WTC11 (cell line): Measurements from ENCODE around the gene PCSK7. TPM values are rescaled to one million over a fixed set of nuclear protein-coding genes. Genes with fewer than 3 reads are reported as not detected.
"Not testable (repeated sequence)": the region's sequence is repeated elsewhere in the genome, so short reads cannot be mapped to it uniquely, and the experiment has no call there.

ENCODE experiments used
- ATAC-seq: fragments of 200-7000 bp; cut with Tn5 transposase; 2 replicates; pipeline ENCODE4 v1.10.0; 2021; ENCODE audit warnings: mild to moderate bottlenecking, moderate library complexity
- CTCF ChIA-PET: fragments of 300-600 bp; sonication (Branson Sonifier 250); formaldehyde crosslinking; loops from one replicate; lab custom pipeline; 2021; ENCODE audit warnings: antibody characterized with exemption; lab: Charles Lee
- POLR2A ChIA-PET: fragments of 350-600 bp; sonication (Branson Sonifier 250); formaldehyde crosslinking; loops from one replicate; lab custom pipeline; 2021; ENCODE audit warnings: antibody characterized with exemption; lab: Charles Lee
- DNase-seq: peaks from one replicate; pipeline ENCODE4 v3.0.0; 2021; ENCODE audit warnings: low spot score
- H3K27ac Mint-ChIP-seq: 2 replicates; pipeline ENCODE4 v1.8.0; 2021; ENCODE audit warnings: mixed read lengths
- H3K27me3 Mint-ChIP-seq: 2 replicates; pipeline ENCODE4 v1.8.0; 2021; ENCODE audit warnings: low read depth, mild to moderate bottlenecking, moderate library complexity, mixed read lengths
- H3K36me3 Mint-ChIP-seq: 2 replicates; pipeline ENCODE4 v1.8.0; 2021; ENCODE audit warnings: mixed read lengths
- H3K4me1 Mint-ChIP-seq: 2 replicates; pipeline ENCODE4 v1.8.0; 2022; ENCODE audit warnings: mixed read lengths
- H3K4me3 Mint-ChIP-seq: 2 replicates; pipeline ENCODE4 v1.8.0; 2021; ENCODE audit warnings: mild to moderate bottlenecking, moderate library complexity, mixed read lengths
- H3K9me3 Mint-ChIP-seq: 2 replicates; pipeline ENCODE4 v1.8.0; 2021; ENCODE audit warnings: mixed read lengths
- FOXJ3 ChIP-seq: sonication (generic); formaldehyde crosslinking; IDR thresholded peaks from 2 replicates; pipeline ENCODE4 v1.9.0; 2021; ENCODE audit warnings: missing genetic modification reagents, mild to moderate bottlenecking, borderline replicate concordance
- HMGA2 ChIP-seq: fragments of 250-450 bp; sonication (Bioruptor Pico); IDR thresholded peaks from 2 replicates; pipeline ENCODE4 v1.4.0; 2021; ENCODE audit warnings: mild to moderate bottlenecking, moderate library complexity
- NR1H2 ChIP-seq: sonication (generic); formaldehyde crosslinking; IDR thresholded peaks from 2 replicates; pipeline ENCODE4 v1.9.0; 2021; ENCODE audit warnings: mild to moderate bottlenecking, moderate library complexity, missing genetic modification reagents
- PRRX2 ChIP-seq: fragments of 250-450 bp; sonication (Bioruptor Pico); IDR thresholded peaks from 2 replicates; pipeline ENCODE4 v1.8.0; 2021; ENCODE audit warnings: mild to moderate bottlenecking
- TCF7 ChIP-seq: sonication (generic); formaldehyde crosslinking; IDR thresholded peaks from 2 replicates; pipeline ENCODE4 v1.8.0; 2022; ENCODE audit warnings: mild to moderate bottlenecking, low read depth, missing genetic modification reagents, moderate library complexity
- ZNF317 ChIP-seq: sonication (generic); formaldehyde crosslinking; IDR thresholded peaks from 2 replicates; pipeline ENCODE4 v1.8.1; 2023; ENCODE audit warnings: low read depth, mild to moderate bottlenecking, moderate library complexity, missing genetic modification reagents, borderline replicate concordance
- total RNA-seq: library from RNA; stranded (reverse); gene quantifications from 3 replicates; pipeline ENCODE4 v1.2.3, GENCODE V29; 2021
- TF ChIP-seq, protein P1 (sequence below): sonication (generic); formaldehyde crosslinking; IDR thresholded peaks from 2 replicates; pipeline ENCODE4 v1.8.1; 2023; ENCODE audit warnings: mild to moderate bottlenecking, missing genetic modification reagents
- TF ChIP-seq, protein P2 (sequence below): sonication (generic); formaldehyde crosslinking; IDR thresholded peaks from 2 replicates; pipeline ENCODE4 v1.8.0; 2023; ENCODE audit warnings: missing genetic modification reagents, mild to moderate bottlenecking, borderline replicate concordance
- TF ChIP-seq, protein P3 (sequence below): sonication (generic); formaldehyde crosslinking; IDR thresholded peaks from 2 replicates; pipeline ENCODE4 v1.8.0; 2023; ENCODE audit warnings: mild to moderate bottlenecking, missing genetic modification reagents
- TF ChIP-seq, protein P4 (sequence below): sonication (generic); formaldehyde crosslinking; IDR thresholded peaks from 2 replicates; pipeline ENCODE4 v1.8.0; 2022; ENCODE audit warnings: missing genetic modification reagents

The PCSK7 gene
- total RNA-seq, 1 experiment from 2014 or later, result 48.9 TPM

DNA sequence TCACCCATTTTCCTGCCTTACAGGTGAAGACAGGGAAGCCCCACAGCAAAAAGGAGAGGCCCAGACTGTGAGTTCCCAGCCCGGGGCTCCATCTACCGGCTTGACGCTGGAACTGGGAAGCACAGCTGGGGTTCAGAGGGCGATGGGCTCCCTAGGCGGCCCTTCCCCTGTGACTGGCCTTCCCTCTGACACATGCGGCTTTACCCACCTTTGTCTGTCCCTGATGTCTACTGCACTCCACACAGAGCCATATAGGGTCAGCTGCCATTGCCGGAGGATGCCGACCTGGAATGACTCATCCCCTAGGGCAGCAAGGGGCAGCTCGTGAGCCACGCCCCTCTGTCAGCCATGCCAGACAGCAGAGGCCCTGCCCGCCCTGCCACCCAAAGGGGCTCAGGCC, 25.0 kb downstream of the PCSK7 start:
- H3K36me3 Mint-ChIP-seq, H3K9me3 Mint-ChIP-seq, H3K27me3 Mint-ChIP-seq, H3K4me3 Mint-ChIP-seq, POLR2A ChIA-PET, H3K4me1 Mint-ChIP-seq, H3K27ac Mint-ChIP-seq, CTCF ChIA-PET: not testable (repeated sequence)
- peak; percentile 25 for DNase-seq
- peak; percentile 6 for ATAC-seq

DNA sequence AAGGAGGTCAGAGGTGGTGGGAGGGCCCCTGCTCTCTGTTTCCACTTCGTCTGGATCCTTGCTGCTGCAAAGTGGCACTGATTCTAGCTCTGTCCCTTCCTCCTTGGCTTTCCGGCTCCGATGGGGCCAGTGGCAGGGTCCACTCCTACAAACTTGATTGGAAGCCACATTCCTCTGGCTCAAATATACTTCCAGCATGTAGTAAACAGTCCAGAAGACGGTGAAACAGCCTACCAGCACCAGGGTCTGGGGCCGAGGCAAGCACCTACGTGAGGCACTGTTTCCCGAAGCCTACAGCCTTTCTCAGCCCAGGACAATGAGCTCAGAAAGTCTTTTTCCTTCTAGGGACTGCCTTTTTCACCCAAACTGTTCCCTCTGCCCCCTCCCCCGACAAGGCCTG, 25.8 kb downstream of the PCSK7 start:
- not testable (repeated sequence) for ATAC-seq, H3K27ac Mint-ChIP-seq
- POLR2A ChIA-PET, result interaction anchor here (0.6 kb wide), 1 partner anchor 36 kb away, joined by 4 read pairs; no protein-coding TSS in a partner anchor

DNA sequence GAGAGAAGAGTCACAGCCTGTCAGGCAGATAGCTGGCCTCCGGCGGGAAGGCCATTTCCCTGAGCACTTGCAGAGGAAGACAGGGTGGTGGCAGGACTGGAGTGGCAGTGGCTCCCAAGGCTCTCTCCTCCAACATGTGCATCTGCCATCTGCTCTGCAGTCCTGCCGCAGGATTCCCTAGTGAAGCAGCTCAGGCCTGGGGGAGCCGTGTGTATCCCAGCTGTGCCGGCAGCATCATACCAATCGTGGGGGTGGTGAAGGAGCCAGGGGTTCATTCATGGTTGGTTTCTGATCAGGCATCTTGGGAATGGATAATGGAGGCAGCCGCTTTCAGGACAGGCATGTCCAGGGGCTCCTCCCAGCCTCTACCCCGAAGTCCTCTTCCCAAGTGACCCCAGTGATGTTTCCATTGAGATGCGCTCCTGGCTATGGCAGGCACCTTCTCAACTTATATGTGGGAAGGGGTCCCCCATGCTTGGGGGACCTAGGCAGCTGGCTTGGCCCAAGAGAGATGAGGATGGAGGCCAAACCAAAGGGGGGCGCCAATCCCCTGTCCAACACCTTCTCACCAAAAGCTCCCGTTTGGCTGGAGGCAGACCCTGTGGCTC, 26.6 kb downstream of the PCSK7 start:
- H3K9me3 Mint-ChIP-seq, result no peaks in the 10 kb centered on the region
- no peak overlapping the region for H3K4me3 Mint-ChIP-seq
- peaks cover 7% of the 10 kb centered on the region for H3K36me3 Mint-ChIP-seq
- POLR2A ChIA-PET, result interaction anchor here (0.6 to 1.2 kb wide), 2 partner anchors 26 to 35 kb away, joined by 3 to 4 read pairs; no protein-coding TSS in a partner anchor
- peaks cover 9% of the 10 kb centered on the region for H3K4me1 Mint-ChIP-seq
- TF ChIP-seq ZNF317 (CRISPR knock-in tag) (no peak), TCF7 (CRISPR knock-in tag) (no peak), FOXJ3 (CRISPR knock-in tag) (no peak), HMGA2 (CRISPR knock-in tag) (no peak), NR1H2 (CRISPR knock-in tag) (no peak)
- TF ChIP-seq, protein P1, sequence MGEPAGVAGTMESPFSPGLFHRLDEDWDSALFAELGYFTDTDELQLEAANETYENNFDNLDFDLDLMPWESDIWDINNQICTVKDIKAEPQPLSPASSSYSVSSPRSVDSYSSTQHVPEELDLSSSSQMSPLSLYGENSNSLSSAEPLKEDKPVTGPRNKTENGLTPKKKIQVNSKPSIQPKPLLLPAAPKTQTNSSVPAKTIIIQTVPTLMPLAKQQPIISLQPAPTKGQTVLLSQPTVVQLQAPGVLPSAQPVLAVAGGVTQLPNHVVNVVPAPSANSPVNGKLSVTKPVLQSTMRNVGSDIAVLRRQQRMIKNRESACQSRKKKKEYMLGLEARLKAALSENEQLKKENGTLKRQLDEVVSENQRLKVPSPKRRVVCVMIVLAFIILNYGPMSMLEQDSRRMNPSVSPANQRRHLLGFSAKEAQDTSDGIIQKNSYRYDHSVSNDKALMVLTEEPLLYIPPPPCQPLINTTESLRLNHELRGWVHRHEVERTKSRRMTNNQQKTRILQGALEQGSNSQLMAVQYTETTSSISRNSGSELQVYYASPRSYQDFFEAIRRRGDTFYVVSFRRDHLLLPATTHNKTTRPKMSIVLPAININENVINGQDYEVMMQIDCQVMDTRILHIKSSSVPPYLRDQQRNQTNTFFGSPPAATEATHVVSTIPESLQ (CRISPR knock-in tag), result no peak
- TF ChIP-seq, protein P2, sequence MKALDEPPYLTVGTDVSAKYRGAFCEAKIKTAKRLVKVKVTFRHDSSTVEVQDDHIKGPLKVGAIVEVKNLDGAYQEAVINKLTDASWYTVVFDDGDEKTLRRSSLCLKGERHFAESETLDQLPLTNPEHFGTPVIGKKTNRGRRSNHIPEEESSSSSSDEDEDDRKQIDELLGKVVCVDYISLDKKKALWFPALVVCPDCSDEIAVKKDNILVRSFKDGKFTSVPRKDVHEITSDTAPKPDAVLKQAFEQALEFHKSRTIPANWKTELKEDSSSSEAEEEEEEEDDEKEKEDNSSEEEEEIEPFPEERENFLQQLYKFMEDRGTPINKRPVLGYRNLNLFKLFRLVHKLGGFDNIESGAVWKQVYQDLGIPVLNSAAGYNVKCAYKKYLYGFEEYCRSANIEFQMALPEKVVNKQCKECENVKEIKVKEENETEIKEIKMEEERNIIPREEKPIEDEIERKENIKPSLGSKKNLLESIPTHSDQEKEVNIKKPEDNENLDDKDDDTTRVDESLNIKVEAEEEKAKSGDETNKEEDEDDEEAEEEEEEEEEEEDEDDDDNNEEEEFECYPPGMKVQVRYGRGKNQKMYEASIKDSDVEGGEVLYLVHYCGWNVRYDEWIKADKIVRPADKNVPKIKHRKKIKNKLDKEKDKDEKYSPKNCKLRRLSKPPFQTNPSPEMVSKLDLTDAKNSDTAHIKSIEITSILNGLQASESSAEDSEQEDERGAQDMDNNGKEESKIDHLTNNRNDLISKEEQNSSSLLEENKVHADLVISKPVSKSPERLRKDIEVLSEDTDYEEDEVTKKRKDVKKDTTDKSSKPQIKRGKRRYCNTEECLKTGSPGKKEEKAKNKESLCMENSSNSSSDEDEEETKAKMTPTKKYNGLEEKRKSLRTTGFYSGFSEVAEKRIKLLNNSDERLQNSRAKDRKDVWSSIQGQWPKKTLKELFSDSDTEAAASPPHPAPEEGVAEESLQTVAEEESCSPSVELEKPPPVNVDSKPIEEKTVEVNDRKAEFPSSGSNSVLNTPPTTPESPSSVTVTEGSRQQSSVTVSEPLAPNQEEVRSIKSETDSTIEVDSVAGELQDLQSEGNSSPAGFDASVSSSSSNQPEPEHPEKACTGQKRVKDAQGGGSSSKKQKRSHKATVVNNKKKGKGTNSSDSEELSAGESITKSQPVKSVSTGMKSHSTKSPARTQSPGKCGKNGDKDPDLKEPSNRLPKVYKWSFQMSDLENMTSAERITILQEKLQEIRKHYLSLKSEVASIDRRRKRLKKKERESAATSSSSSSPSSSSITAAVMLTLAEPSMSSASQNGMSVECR (CRISPR knock-in tag), result no peak
- DNase-seq (peak; percentile 38), ATAC-seq (peak; percentile 11)
- no peaks in the 10 kb centered on the region; the same call in 1 of the 2 replicates for H3K27me3 Mint-ChIP-seq
- CTCF ChIA-PET, result interaction anchor here (0.6 to 1.6 kb wide), 8 partner anchors 17 to 123 kb away, joined by 3 to 7 read pairs (median 4); partner anchors contain the start of genes CEP164, PCSK7, RNF214 and SIDT2
- no peak overlapping the region for H3K27ac Mint-ChIP-seq

More for the DNA sequence above, 25.8 kb downstream of the PCSK7 start:
- not testable (repeated sequence) for H3K4me1 Mint-ChIP-seq, H3K4me3 Mint-ChIP-seq, H3K36me3 Mint-ChIP-seq, H3K27me3 Mint-ChIP-seq, DNase-seq, H3K9me3 Mint-ChIP-seq
- CTCF ChIA-PET, result interaction anchor here (0.6 to 1.6 kb wide), 7 partner anchors 16 to 122 kb away, joined by 3 to 7 read pairs (median 4); partner anchors contain the start of genes CEP164, PCSK7 and RNF214

DNA sequence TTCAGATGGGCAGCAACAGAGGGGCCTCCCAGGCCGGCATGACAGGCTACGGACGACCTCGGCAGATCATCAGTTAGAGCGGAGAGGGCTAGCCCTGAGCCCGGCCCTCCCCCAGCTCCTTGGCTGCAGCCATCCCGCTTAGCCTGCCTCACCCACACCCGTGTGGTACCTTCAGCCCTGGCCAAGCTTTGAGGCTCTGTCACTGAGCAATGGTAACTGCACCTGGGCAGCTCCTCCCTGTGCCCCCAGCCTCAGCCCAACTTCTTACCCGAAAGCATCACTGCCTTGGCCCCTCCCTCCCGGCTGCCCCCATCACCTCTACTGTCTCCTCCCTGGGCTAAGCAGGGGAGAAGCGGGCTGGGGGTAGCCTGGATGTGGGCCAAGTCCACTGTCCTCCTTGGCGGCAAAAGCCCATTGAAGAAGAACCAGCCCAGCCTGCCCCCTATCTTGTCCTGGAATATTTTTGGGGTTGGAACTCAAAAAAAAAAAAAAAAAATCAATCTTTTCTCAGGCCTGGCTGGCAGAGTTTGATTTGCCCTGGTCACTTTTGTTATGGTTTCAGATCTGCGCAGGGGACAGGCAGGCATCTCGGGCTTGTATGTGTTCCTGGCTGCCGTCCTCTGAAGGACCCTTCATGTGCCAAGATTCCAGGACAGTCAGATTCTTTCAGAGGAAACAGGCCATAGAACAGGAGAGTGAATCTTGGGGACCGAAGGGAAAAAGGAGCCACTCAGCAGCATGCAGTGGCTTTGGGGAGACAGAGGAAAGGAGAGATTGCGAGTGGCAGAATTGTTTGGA, 27.4 kb downstream of the PCSK7 start:
- no peak overlapping the region for H3K4me3 Mint-ChIP-seq
- DNase-seq (no peak), ATAC-seq (no peak)
- peaks cover 7% of the 10 kb centered on the region for H3K36me3 Mint-ChIP-seq
- H3K27me3 Mint-ChIP-seq, result no peaks in the 10 kb centered on the region; the same call in 1 of the 2 replicates
- ChIA-PET POLR2A (interaction anchor here (1.2 kb wide), 1 partner anchor 25 kb away, joined by 3 read pairs; no protein-coding TSS in a partner anchor), CTCF (interaction anchor here (0.6 to 2.1 kb wide), 11 partner anchors 9 to 124 kb away, joined by 3 to 7 read pairs (median 4); partner anchors contain the start of genes CEP164, PCSK7, RNF214 and SIDT2)
- H3K27ac Mint-ChIP-seq, result peak overlapping the region; percentile 48
- peaks cover 17% of the 10 kb centered on the region for H3K4me1 Mint-ChIP-seq
- no peaks in the 10 kb centered on the region for H3K9me3 Mint-ChIP-seq
- TF ChIP-seq, protein P3, sequence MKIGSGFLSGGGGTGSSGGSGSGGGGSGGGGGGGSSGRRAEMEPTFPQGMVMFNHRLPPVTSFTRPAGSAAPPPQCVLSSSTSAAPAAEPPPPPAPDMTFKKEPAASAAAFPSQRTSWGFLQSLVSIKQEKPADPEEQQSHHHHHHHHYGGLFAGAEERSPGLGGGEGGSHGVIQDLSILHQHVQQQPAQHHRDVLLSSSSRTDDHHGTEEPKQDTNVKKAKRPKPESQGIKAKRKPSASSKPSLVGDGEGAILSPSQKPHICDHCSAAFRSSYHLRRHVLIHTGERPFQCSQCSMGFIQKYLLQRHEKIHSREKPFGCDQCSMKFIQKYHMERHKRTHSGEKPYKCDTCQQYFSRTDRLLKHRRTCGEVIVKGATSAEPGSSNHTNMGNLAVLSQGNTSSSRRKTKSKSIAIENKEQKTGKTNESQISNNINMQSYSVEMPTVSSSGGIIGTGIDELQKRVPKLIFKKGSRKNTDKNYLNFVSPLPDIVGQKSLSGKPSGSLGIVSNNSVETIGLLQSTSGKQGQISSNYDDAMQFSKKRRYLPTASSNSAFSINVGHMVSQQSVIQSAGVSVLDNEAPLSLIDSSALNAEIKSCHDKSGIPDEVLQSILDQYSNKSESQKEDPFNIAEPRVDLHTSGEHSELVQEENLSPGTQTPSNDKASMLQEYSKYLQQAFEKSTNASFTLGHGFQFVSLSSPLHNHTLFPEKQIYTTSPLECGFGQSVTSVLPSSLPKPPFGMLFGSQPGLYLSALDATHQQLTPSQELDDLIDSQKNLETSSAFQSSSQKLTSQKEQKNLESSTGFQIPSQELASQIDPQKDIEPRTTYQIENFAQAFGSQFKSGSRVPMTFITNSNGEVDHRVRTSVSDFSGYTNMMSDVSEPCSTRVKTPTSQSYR (CRISPR knock-in tag), result no peak
- TF ChIP-seq, protein P4, sequence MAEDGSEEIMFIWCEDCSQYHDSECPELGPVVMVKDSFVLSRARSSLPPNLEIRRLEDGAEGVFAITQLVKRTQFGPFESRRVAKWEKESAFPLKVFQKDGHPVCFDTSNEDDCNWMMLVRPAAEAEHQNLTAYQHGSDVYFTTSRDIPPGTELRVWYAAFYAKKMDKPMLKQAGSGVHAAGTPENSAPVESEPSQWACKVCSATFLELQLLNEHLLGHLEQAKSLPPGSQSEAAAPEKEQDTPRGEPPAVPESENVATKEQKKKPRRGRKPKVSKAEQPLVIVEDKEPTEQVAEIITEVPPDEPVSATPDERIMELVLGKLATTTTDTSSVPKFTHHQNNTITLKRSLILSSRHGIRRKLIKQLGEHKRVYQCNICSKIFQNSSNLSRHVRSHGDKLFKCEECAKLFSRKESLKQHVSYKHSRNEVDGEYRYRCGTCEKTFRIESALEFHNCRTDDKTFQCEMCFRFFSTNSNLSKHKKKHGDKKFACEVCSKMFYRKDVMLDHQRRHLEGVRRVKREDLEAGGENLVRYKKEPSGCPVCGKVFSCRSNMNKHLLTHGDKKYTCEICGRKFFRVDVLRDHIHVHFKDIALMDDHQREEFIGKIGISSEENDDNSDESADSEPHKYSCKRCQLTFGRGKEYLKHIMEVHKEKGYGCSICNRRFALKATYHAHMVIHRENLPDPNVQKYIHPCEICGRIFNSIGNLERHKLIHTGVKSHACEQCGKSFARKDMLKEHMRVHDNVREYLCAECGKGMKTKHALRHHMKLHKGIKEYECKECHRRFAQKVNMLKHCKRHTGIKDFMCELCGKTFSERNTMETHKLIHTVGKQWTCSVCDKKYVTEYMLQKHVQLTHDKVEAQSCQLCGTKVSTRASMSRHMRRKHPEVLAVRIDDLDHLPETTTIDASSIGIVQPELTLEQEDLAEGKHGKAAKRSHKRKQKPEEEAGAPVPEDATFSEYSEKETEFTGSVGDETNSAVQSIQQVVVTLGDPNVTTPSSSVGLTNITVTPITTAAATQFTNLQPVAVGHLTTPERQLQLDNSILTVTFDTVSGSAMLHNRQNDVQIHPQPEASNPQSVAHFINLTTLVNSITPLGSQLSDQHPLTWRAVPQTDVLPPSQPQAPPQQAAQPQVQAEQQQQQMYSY (CRISPR knock-in tag), result no peak
- TF ChIP-seq NR1H2 (CRISPR knock-in tag) (no peak), PRRX2 (no peak)
